Activated naive CD4-positive, alpha-beta T cell treated with anti-CD3 and anti-CD28 coated beads, Interleukin-2, amount 50 U/mL, for 24 hours (primary cell): ENCODE data around the gene ZMIZ1.

Experiments
- H3K27ac Mint-ChIP-seq: one replicate; pipeline ENCODE4 v1.8.0; 2021; ENCODE audit warnings: mild to moderate bottlenecking, mixed read lengths
- H3K27me3 Mint-ChIP-seq: one replicate; pipeline ENCODE4 v1.8.0; 2021; ENCODE audit warnings: mixed read lengths
- H3K36me3 Mint-ChIP-seq: one replicate; pipeline ENCODE4 v1.8.0; 2021; ENCODE audit warnings: mixed read lengths
- H3K4me1 Mint-ChIP-seq: one replicate; pipeline ENCODE4 v1.8.0; 2021; ENCODE audit warnings: mixed read lengths
- H3K4me3 Mint-ChIP-seq: one replicate; pipeline ENCODE4 v1.8.0; 2021; ENCODE audit warnings: mild to moderate bottlenecking, mixed read lengths
- H3K9me3 Mint-ChIP-seq: one replicate; pipeline ENCODE4 v1.8.0; 2021; ENCODE audit warnings: mixed read lengths

Gene ZMIZ1

DNA sequence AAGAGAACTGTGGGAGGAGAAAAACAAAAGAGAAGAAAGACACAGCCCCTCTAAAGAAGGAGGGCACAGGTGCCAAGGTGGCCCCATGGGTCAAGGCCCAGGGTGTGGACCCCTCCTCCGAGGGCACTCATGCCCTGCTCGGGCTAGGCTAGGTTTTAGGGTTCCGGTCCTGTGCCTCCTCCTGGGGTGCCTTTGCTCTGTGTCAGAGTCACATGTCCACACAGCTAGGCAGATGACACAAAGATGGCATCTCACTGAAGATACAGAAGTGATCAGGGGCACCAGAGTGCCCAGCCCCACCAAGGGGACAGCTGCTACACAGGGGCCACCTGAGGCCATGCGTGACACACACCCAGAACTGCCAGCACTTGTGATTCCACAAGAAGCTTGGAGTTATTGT, 162.1 kb downstream of the ZMIZ1 start:
- Mint-ChIP-seq H3K9me3 (no peaks in the 10 kb centered on the region), H3K27ac (no peak overlapping the region), H3K27me3 (no peaks in the 10 kb centered on the region), H3K4me1 (no peaks in the 10 kb centered on the region), H3K36me3 (peaks cover 6% of the 10 kb centered on the region), H3K4me3 (no peak overlapping the region)

- Mint-ChIP-seq H3K4me3 (no peak overlapping the region), H3K27me3 (no peaks in the 10 kb centered on the region), H3K4me1 (no peaks in the 10 kb centered on the region), H3K36me3 (peaks cover 6% of the 10 kb centered on the region), H3K27ac (no peak overlapping the region), H3K9me3 (no peaks in the 10 kb centered on the region)
Measured at GRCh38 chr10:79231908-79232307, 163.1 kb downstream of the ZMIZ1 start.

DNA sequence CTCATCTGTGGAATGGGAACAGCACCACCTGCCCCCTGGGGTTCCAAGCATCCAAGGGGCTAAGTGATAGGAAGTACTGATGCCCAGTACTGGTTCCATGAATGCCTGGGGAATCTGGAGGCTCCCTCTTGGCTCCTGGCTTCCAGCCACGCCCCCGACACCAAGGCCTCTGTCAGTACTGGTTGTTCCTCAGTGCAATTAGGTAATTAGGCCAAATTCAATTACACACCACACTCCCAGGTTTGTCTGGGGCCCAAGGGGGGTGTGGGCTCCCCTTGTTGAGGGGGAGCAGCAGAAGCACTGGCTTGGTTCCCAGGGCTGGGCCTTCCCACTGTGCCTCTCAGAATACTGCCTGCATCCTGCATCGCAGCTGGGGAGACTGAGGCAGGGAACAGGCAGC, 164.1 kb downstream of the ZMIZ1 start:
- H3K4me3 Mint-ChIP-seq, result no peak overlapping the region
- no peaks in the 10 kb centered on the region for H3K9me3 Mint-ChIP-seq
- H3K27ac Mint-ChIP-seq, result no peak overlapping the region
- peaks cover 4% of the 10 kb centered on the region for H3K36me3 Mint-ChIP-seq
- H3K4me1 Mint-ChIP-seq, result no peaks in the 10 kb centered on the region
- no peaks in the 10 kb centered on the region for H3K27me3 Mint-ChIP-seq

GRCh38 chr10:79234391-79235315, 165.9 kb downstream of the ZMIZ1 start:
- Mint-ChIP-seq H3K27me3 (no peaks in the 10 kb centered on the region), H3K4me3 (no peak overlapping the region), H3K27ac (no peak overlapping the region), H3K36me3 (peaks cover 3% of the 10 kb centered on the region), H3K4me1 (no peaks in the 10 kb centered on the region), H3K9me3 (no peaks in the 10 kb centered on the region)

DNA sequence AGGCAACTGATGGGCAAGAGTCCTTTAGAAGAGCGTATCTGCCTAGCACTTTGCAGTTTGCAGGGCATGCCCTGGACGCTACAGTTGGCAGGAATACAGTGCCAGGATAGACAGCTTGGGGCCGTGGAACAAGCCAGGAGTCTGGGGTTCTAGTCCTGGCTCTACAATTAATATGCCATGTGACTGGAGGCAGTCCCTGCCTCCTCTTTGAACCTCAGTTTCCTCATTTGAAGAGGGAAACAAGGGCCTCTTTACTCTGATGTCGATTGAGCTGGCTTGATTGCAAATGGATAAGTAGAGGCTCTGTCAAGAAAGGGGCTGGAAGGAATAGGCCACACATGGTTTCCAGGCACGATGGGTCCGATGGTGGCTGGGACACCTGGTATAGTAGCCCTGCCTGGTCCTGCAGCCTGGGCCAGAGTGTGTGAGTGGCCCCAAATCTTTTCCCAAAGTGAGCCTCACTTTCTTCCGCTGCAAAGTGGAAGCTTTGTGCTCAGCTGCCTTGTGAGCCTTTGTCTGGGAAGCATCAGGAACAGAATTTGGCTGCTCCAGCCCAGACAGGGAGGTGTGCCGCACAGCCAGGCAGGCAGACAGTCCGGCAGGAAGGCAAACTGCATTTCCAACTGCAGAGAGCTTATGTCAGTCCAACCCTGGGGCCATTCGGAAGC, 167.1 kb downstream of the ZMIZ1 start:
- Mint-ChIP-seq H3K36me3 (peaks cover 3% of the 10 kb centered on the region), H3K4me3 (no peak overlapping the region), H3K27me3 (no peaks in the 10 kb centered on the region), H3K9me3 (no peaks in the 10 kb centered on the region), H3K27ac (no peak overlapping the region), H3K4me1 (peaks cover 2% of the 10 kb centered on the region)

GRCh38 chr10:79236433-79236765, 167.6 kb downstream of the ZMIZ1 start:
- no peak overlapping the region for H3K4me3 Mint-ChIP-seq
- peaks cover 3% of the 10 kb centered on the region for H3K36me3 Mint-ChIP-seq
- H3K27ac Mint-ChIP-seq, result no peak overlapping the region
- H3K4me1 Mint-ChIP-seq, result peaks cover 7% of the 10 kb centered on the region
- no peaks in the 10 kb centered on the region for H3K9me3 Mint-ChIP-seq
- no peaks in the 10 kb centered on the region for H3K27me3 Mint-ChIP-seq

- H3K27me3 Mint-ChIP-seq, result no peaks in the 10 kb centered on the region
- no peak overlapping the region for H3K4me3 Mint-ChIP-seq
- H3K4me1 Mint-ChIP-seq, result peaks cover 13% of the 10 kb centered on the region
- no peaks in the 10 kb centered on the region for H3K9me3 Mint-ChIP-seq
- H3K27ac Mint-ChIP-seq, result no peak overlapping the region
- peaks cover 3% of the 10 kb centered on the region for H3K36me3 Mint-ChIP-seq
Measured at GRCh38 chr10:79237454-79238157, 168.8 kb downstream of the ZMIZ1 start.

GRCh38 chr10:79238158-79238520, 169.4 kb downstream of the ZMIZ1 start:
- Mint-ChIP-seq H3K36me3 (peaks cover 3% of the 10 kb centered on the region), H3K27ac (no peak overlapping the region), H3K9me3 (no peaks in the 10 kb centered on the region), H3K27me3 (no peaks in the 10 kb centered on the region), H3K4me1 (peaks cover 13% of the 10 kb centered on the region), H3K4me3 (no peak overlapping the region)

GRCh38 chr10:79238606-79239005, 169.8 kb downstream of the ZMIZ1 start:
- H3K36me3 Mint-ChIP-seq, result peaks cover 1% of the 10 kb centered on the region
- no peak overlapping the region for H3K27ac Mint-ChIP-seq
- H3K4me1 Mint-ChIP-seq, result peaks cover 13% of the 10 kb centered on the region
- H3K9me3 Mint-ChIP-seq, result no peaks in the 10 kb centered on the region
- H3K27me3 Mint-ChIP-seq, result no peaks in the 10 kb centered on the region
- no peak overlapping the region for H3K4me3 Mint-ChIP-seq

DNA sequence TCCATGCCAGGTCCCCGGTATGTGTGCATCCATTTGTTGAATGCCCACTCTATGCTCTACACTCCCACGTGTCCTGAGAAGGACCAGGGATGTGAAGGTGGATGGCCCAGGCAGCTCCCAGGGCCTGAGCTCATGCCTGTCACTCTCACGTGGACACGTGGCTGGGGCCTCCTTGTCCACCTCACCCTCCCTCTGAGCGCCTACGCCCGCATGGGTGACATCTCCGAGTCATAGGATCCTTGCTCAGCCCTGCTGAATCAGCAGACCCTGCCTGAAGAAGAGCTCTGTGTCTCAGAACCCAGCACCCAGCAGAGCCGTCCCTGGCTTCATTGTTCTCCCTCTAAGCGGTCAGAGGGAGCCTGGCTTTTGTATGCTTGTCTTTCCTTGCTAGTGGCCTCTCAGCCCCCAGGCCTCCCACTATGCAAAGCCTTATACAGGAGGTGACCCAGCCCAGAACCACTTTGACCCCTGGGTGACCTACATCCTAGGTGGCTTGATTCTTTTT, 170.6 kb downstream of the ZMIZ1 start:
- Mint-ChIP-seq H3K4me1 (peaks cover 19% of the 10 kb centered on the region), H3K27me3 (no peaks in the 10 kb centered on the region), H3K4me3 (no peak overlapping the region), H3K9me3 (no peaks in the 10 kb centered on the region), H3K27ac (no peak overlapping the region), H3K36me3 (peaks cover 1% of the 10 kb centered on the region)

GRCh38 chr10:79239924-79240581, 171.3 kb downstream of the ZMIZ1 start:
- Mint-ChIP-seq H3K27me3 (no peaks in the 10 kb centered on the region), H3K4me1 (peaks cover 26% of the 10 kb centered on the region), H3K9me3 (no peaks in the 10 kb centered on the region), H3K4me3 (no peak overlapping the region), H3K36me3 (peaks cover 1% of the 10 kb centered on the region), H3K27ac (no peak overlapping the region)

GRCh38 chr10:79241629-79241989, 172.8 kb downstream of the ZMIZ1 start:
- H3K36me3 Mint-ChIP-seq, result no peaks in the 10 kb centered on the region
- peaks cover 33% of the 10 kb centered on the region for H3K4me1 Mint-ChIP-seq
- no peaks in the 10 kb centered on the region for H3K9me3 Mint-ChIP-seq
- peak overlapping the region; percentile 75 for H3K27ac Mint-ChIP-seq
- no peaks in the 10 kb centered on the region for H3K27me3 Mint-ChIP-seq
- peak overlapping the region; percentile 84 for H3K4me3 Mint-ChIP-seq

GRCh38 chr10:79241990-79242619, 173.3 kb downstream of the ZMIZ1 start:
- H3K27ac Mint-ChIP-seq, result no peak overlapping the region
- peaks cover 33% of the 10 kb centered on the region for H3K4me1 Mint-ChIP-seq
- no peaks in the 10 kb centered on the region for H3K27me3 Mint-ChIP-seq
- peak overlapping the region; percentile 84 for H3K4me3 Mint-ChIP-seq
- no peaks in the 10 kb centered on the region for H3K9me3 Mint-ChIP-seq
- no peaks in the 10 kb centered on the region for H3K36me3 Mint-ChIP-seq

DNA sequence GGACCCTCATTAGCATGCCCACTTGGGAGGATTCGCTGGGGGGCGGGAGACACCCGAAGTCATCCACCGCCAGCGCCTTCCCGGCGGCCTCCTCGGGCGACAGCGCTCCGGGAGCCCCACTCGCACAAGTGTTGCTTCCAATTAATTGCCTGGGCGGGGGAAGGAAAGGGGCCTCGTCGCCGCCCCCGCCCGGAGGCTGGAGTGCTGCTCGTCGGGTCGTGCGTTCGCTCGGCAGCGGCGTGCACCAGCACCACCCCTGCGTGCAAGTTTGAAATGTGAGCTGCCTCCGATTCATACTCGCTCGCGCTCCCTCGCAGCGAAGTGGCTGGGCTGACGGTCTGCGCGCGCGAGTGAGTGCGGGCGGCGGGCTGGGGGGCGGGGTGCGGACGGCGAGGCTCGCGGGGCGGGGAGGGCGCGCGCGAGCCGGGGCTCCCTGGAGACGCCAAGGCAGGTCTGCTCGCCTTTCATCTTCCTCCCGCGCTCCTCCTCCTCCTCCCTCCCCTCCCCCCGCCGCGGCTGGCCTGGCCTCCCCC, 173.9 kb downstream of the ZMIZ1 start:
- Mint-ChIP-seq H3K9me3 (no peaks in the 10 kb centered on the region), H3K4me3 (peak overlapping the region; percentile 60), H3K4me1 (peaks cover 34% of the 10 kb centered on the region), H3K36me3 (no peaks in the 10 kb centered on the region), H3K27ac (no peak overlapping the region), H3K27me3 (no peaks in the 10 kb centered on the region)
